SK-N-SH (cell line): ENCODE results near the gene NLRP1. TPM values are rescaled to one million over a fixed set of nuclear protein-coding genes. Genes with fewer than 3 reads are reported as not detected.

ENCODE experiments used
- CTCF ChIA-PET: fragments of 300-600, 350-600 bp; formaldehyde crosslinking; extraction: SDS; loops from one replicate; lab custom pipeline; 2021; lab: Yijun Ruan, JAX
- POLR2A ChIA-PET: fragments of 350-600 bp; sonication (Branson Sonifier 250); formaldehyde crosslinking; extraction: SDS; loops from one replicate; lab custom pipeline; 2020; ENCODE audit warnings: antibody characterized with exemption, inconsistent platforms; lab: Yijun Ruan, JAX
- DNase-seq: peaks from one replicate; pipeline ENCODE4 v3.0.0; 2012
- H2AFZ ChIP-seq: fragments of 200-600 bp; sonication (generic); 2 replicates; pipeline ENCODE4 v1.8.1; 2016; ENCODE audit warnings: antibody characterized with exemption, mild to moderate bottlenecking, low read depth
- H3F3A ChIP-seq: fragments of 200-600 bp; sonication (generic); replicated peaks from 2 replicates; pipeline ENCODE3; 2016; ENCODE audit warnings: antibody characterized with exemption, mild to moderate bottlenecking; ENCODE audit not compliant: insufficient read depth
- H3K27ac ChIP-seq, 2 experiments: fragments of 200-500 bp in 1 of 2; fragments of 200-600 bp in 1 of 2; sonication (Bioruptor generic) in 1 of 2; sonication (generic), shearing (Covaris generic) in 1 of 2; 2 replicates each; pipeline versions ENCODE4 v1.5.1 to v1.6.1; 2014 to 2016; ENCODE audit warnings: low read depth in 2 of 2, inconsistent platforms in 1 of 2, low read length in 1 of 2, mild to moderate bottlenecking in 1 of 2, mixed read lengths in 1 of 2
- H3K27me3 ChIP-seq: fragments of 200-600 bp; sonication (generic), shearing (Covaris generic); 2 replicates; pipeline ENCODE4 v1.6.1; 2016; ENCODE audit warnings: mixed run types; ENCODE audit not compliant: insufficient read depth
- H3K36me3 ChIP-seq, 2 experiments: fragments of 200-500 bp in 1 of 2; fragments of 200-600 bp in 1 of 2; sonication (Bioruptor generic) in 1 of 2; sonication (generic) in 1 of 2; replicated peaks in 1 of 2; 2 replicates each; pipeline versions ENCODE3 to v1.5.1; 2014 to 2016; ENCODE audit warnings: low read length in 1 of 2, mild to moderate bottlenecking in 1 of 2; ENCODE audit not compliant: insufficient read depth in 2 of 2, control insufficient read depth in 1 of 2
- H3K4me1 ChIP-seq, 2 experiments: fragments of 200-500 bp in 1 of 2; fragments of 200-600 bp in 1 of 2; sonication (Bioruptor generic) in 1 of 2; sonication (generic), shearing (Covaris generic) in 1 of 2; 2 replicates each; pipeline versions ENCODE4 v1.5.1 to v1.6.1; 2014 to 2016; ENCODE audit warnings: low read depth in 1 of 2, low read length in 1 of 2, mixed run types in 1 of 2; ENCODE audit not compliant: insufficient read depth in 2 of 2, control insufficient read depth in 1 of 2
- H3K4me2 ChIP-seq: fragments of 200-600 bp; sonication (generic), shearing (Covaris generic); 2 replicates; pipeline ENCODE4 v1.6.1; 2017; ENCODE audit warnings: mixed run types
- H3K4me3 ChIP-seq, 2 experiments: fragments of 200-500 bp in 1 of 2; fragments of 200-600 bp in 1 of 2; sonication (Bioruptor generic) in 1 of 2; sonication (generic), shearing (Covaris generic) in 1 of 2; 2 replicates each; pipeline versions ENCODE4 v1.5.1 to v1.8.1; 2014 to 2016; ENCODE audit warnings: low read depth in 2 of 2, inconsistent platforms in 1 of 2, low read length in 1 of 2, mild to moderate bottlenecking in 1 of 2, mixed read lengths in 1 of 2, moderate library complexity in 1 of 2
- H3K79me2 ChIP-seq: fragments of 200-600 bp; sonication (generic); 2 replicates; pipeline ENCODE4 v1.8.1; 2017; ENCODE audit warnings: mild to moderate bottlenecking; ENCODE audit not compliant: insufficient read depth
- H3K9ac ChIP-seq: fragments of 200-600 bp; sonication (generic); 2 replicates; pipeline ENCODE4 v1.6.1; 2017; ENCODE audit warnings: mixed run types
- H3K9me2 ChIP-seq: fragments of 200-600 bp; sonication (generic); 2 replicates; pipeline ENCODE4 v1.6.1; 2017; ENCODE audit warnings: mixed run types
- H3K9me3 ChIP-seq: fragments of 200-600 bp; sonication (generic); 2 replicates; pipeline ENCODE4 v1.6.1; 2017; ENCODE audit warnings: mixed run types, mild to moderate bottlenecking, moderate library complexity
- H4K20me1 ChIP-seq: fragments of 200-600 bp; sonication (generic); 2 replicates; pipeline ENCODE4 v1.6.1; 2017; ENCODE audit warnings: mild to moderate bottlenecking, mixed run types; ENCODE audit not compliant: insufficient read depth
- CHD2 ChIP-seq: fragments of 150-350 bp; IDR thresholded peaks from 2 replicates; pipeline ENCODE4 v1.6.1; 2018; ENCODE audit warnings: low read length; ENCODE audit not compliant: partially characterized antibody
- EP300 ChIP-seq, 2 experiments: IDR thresholded peaks; 2 replicates each; pipeline versions ENCODE4 v1.4.0 to v1.6.1; 2012; ENCODE audit warnings: borderline replicate concordance in 1 of 2, low read depth in 1 of 2, low read length in 1 of 2
- EZH2phosphoT487 ChIP-seq: fragments of 200-600 bp; sonication (generic); IDR thresholded peaks from 2 replicates; pipeline ENCODE4 v1.6.1; 2017; ENCODE audit warnings: low read depth, mixed run types, mild to moderate bottlenecking, antibody characterized with exemption, moderate library complexity, borderline replicate concordance
- FOSL2 ChIP-seq: IDR thresholded peaks from 2 replicates; pipeline ENCODE4 v1.4.0; 2012; ENCODE audit warnings: low read depth, mild to moderate bottlenecking, moderate library complexity, borderline replicate concordance
- FOXM1 ChIP-seq: IDR thresholded peaks from 2 replicates; pipeline ENCODE4 v1.4.0; 2012; ENCODE audit warnings: low read depth, mild to moderate bottlenecking
- GABPA ChIP-seq: IDR thresholded peaks from 2 replicates; pipeline ENCODE4 v1.4.0; 2012; ENCODE audit warnings: low read depth, mild to moderate bottlenecking
- IRF3 ChIP-seq: fragments of 150-350 bp; IDR thresholded peaks from 2 replicates; pipeline ENCODE4 v1.6.1; 2016; ENCODE audit warnings: mild to moderate bottlenecking, low read depth, low read length
- MXI1 ChIP-seq: IDR thresholded peaks from 2 replicates; pipeline ENCODE4 v1.6.1; 2012; ENCODE audit warnings: mild to moderate bottlenecking, low read depth, low read length, improper control_type of control experiment
- NRF1 ChIP-seq: IDR thresholded peaks from 2 replicates; pipeline ENCODE4 v1.6.1; 2012; ENCODE audit warnings: low read depth, mild to moderate bottlenecking, low read length
- RFX5 ChIP-seq: IDR thresholded peaks from 2 replicates; pipeline ENCODE4 v1.6.1; 2012; ENCODE audit warnings: mild to moderate bottlenecking, improper control_type of control experiment, low read length
- RXRA ChIP-seq: IDR thresholded peaks from 2 replicates; pipeline ENCODE4 v1.4.0; 2012; ENCODE audit warnings: low read depth, mild to moderate bottlenecking, borderline replicate concordance
- SIN3A ChIP-seq: IDR thresholded peaks from 2 replicates; pipeline ENCODE4 v1.6.1; 2012; ENCODE audit warnings: low read depth, mild to moderate bottlenecking, low read length, moderate library complexity, borderline replicate concordance
- SMC3 ChIP-seq: IDR thresholded peaks from 2 replicates; pipeline ENCODE4 v1.6.1; 2012; ENCODE audit warnings: low read depth, low read length, improper control_type of control experiment
- TAF1 ChIP-seq: IDR thresholded peaks from 2 replicates; pipeline ENCODE4 v1.6.1; 2012; ENCODE audit warnings: low read depth, mild to moderate bottlenecking, low read length, moderate library complexity, borderline replicate concordance
- USF1 ChIP-seq: IDR thresholded peaks from 2 replicates; pipeline ENCODE4 v1.4.0; 2012; ENCODE audit warnings: low read depth, borderline replicate concordance
- USF2 ChIP-seq: fragments of 150-350 bp; IDR thresholded peaks from 2 replicates; pipeline ENCODE4 v1.6.1; 2017; ENCODE audit warnings: antibody characterized with exemption, low read length, low read depth, borderline replicate concordance
- YY1 ChIP-seq: IDR thresholded peaks from 2 replicates; pipeline ENCODE4 v1.4.0; 2012; ENCODE audit warnings: low read depth, mild to moderate bottlenecking
- WGBS: methylation state at CpG from one replicate; pipeline ENCODE4 v1.1.6; 2017; ENCODE audit warnings: low lambda C conversion rate; 5-methylcytosine and 5-hydroxymethylcytosine counted together
- polyA plus RNA-seq, 3 experiments: library from polyadenylated mRNA; depleted of rRNA; stranded (reverse); fragments of >200 nt; gene quantifications; 2 replicates each; pipeline ENCODE4 v1.2.3, GENCODE V29; 2012

NLRP1 gene
- polyA plus RNA-seq, 1 of the 3 experiments (the other 2 are of a cell fraction) = 51.4 TPM

GRCh38 chr17:5540321-5540720 is 44.0 kb downstream of the NLRP1 start:
- DNase-seq = no peak
- Histone ChIP-seq H3K4me2 (no peak overlapping the region), H3K27ac (no peak overlapping the region), H3K79me2 (no peaks in the 10 kb centered on the region), H3K4me3 (no peak overlapping the region), H3K9me2 (no peaks in the 10 kb centered on the region), H3K4me1 (peaks cover 0 to 2% of the 10 kb centered on the region in 2 experiments; a peak in 1 of 4 replicates), H3F3A (no peaks in the 10 kb centered on the region), H3K9ac (no peak overlapping the region), H4K20me1 (no peaks in the 10 kb centered on the region), H2AFZ (no peak overlapping the region), H3K9me3 (no peaks in the 10 kb centered on the region), H3K36me3 (peaks cover 0 to 3% of the 10 kb centered on the region in 2 experiments), H3K27me3 (no peaks in the 10 kb centered on the region)
- TF ChIP-seq YY1 = no peak
- no peak for TF ChIP-seq SMC3
- CTCF ChIA-PET = no interaction called here
- WGBS = 88% methylated on average over 7 of the region's 7 CpGs
- POLR2A ChIA-PET = no interaction called here

GRCh38 chr17:5539286-5539685 is 45.0 kb downstream of the NLRP1 start:
- no peak for DNase-seq
- Histone ChIP-seq H3K36me3 (peaks cover 0 to 3% of the 10 kb centered on the region in 2 experiments), H3K79me2 (no peaks in the 10 kb centered on the region), H3K4me2 (no peak overlapping the region), H3F3A (no peaks in the 10 kb centered on the region), H4K20me1 (no peaks in the 10 kb centered on the region), H3K4me3 (no peak overlapping the region), H3K27me3 (no peaks in the 10 kb centered on the region), H3K9me2 (no peaks in the 10 kb centered on the region), H3K9ac (no peak overlapping the region), H3K27ac (no peak overlapping the region), H3K4me1 (no peaks in the 10 kb centered on the region), H3K9me3 (no peaks in the 10 kb centered on the region), H2AFZ (no peak overlapping the region)
- POLR2A ChIA-PET = no interaction called here
- 90% methylated on average over 7 of the region's 8 CpGs for WGBS
- TF ChIP-seq RXRA (no peak), GABPA (no peak), FOXM1 (no peak), EP300 (IDR thresholded peaks at IDR 0.05; ENCODE audit: borderline replicate concordance in 1 of 2, low read depth in 1 of 2, low read length in 1 of 2) (no peak), SIN3A (no peak)
- CTCF ChIA-PET = no interaction called here

GRCh38 chr17:5536866-5537650 is 47.3 kb downstream of the NLRP1 start:
- Histone ChIP-seq H3K4me2 (no peak overlapping the region), H3K9ac (no peak overlapping the region), H3K36me3 (peaks cover 0 to 3% of the 10 kb centered on the region in 2 experiments), H3K79me2 (no peaks in the 10 kb centered on the region), H3K9me2 (no peaks in the 10 kb centered on the region), H3K4me1 (no peaks in the 10 kb centered on the region), H2AFZ (no peak overlapping the region), H3F3A (no peaks in the 10 kb centered on the region), H3K9me3 (no peaks in the 10 kb centered on the region), H3K4me3 (no peak overlapping the region), H4K20me1 (no peaks in the 10 kb centered on the region), H3K27me3 (no peaks in the 10 kb centered on the region), H3K27ac (no peak overlapping the region)
- ChIA-PET POLR2A (no interaction called here), CTCF (no interaction called here)
- DNase-seq = no peak
- WGBS = 94% methylated on average over 10 of the region's 11 CpGs
- TF ChIP-seq NRF1 (no peak), MXI1 (no peak), EP300 (IDR thresholded peaks at IDR 0.05; ENCODE audit: borderline replicate concordance in 1 of 2, low read depth in 1 of 2, low read length in 1 of 2) (no peak), RFX5 (no peak), FOXM1 (no peak), TAF1 (no peak), CHD2 (no peak), FOSL2 (no peak), USF1 (no peak), IRF3 (no peak), USF2 (no peak), EZH2phosphoT487 (no peak)
